Measurements from ENCODE around the gene CPLX1.

CPLX1 gene

GRCh38 chr4:821181-821591 lies 4.7 kb downstream of the CPLX1 start:
- Histone ChIP-seq H3K9me3 (peaks cover 0 to 4% (median 0%) of the 10 kb centered on the region in 3 donors), H3K27me3 (peaks cover 2 to 86% of the 10 kb centered on the region in 2 donors), H3K4me3 (no peak overlapping the region), H3K4me1 (peaks cover 0 to 15% (median 10%) of the 10 kb centered on the region in 4 donors), H3K36me3 (no peaks in the 10 kb centered on the region), H3K27ac (no peak overlapping the region)
- intact Hi-C loops (cut with DNase I; ENCODE audit: low total_unique reads) = no loop called here
- no peak for DNase-seq
- no peak for TF ChIP-seq CTCF (IDR thresholded peaks at IDR 0.05)

- Histone ChIP-seq H3K9me3 (peaks cover 0 to 4% (median 0%) of the 10 kb centered on the region in 3 donors), H3K4me3 (no peak overlapping the region), H3K4me1 (peaks cover 0 to 11% (median 6%) of the 10 kb centered on the region in 4 donors), H3K36me3 (no peaks in the 10 kb centered on the region), H3K27ac (no peak overlapping the region), H3K27me3 (peaks cover 2 to 84% of the 10 kb centered on the region in 2 donors)
- intact Hi-C loops (cut with DNase I; ENCODE audit: low total_unique reads) = no loop called here
- no peak for TF ChIP-seq CTCF (IDR thresholded peaks at IDR 0.05)
- no peak for DNase-seq
These were observed 5.4 kb downstream of the CPLX1 start for GRCh38 chr4:820230-821172.

- Histone ChIP-seq H3K27me3 (peaks cover 0 to 79% of the 10 kb centered on the region in 2 donors), H3K27ac (no peak overlapping the region), H3K4me1 (peaks cover 0 to 2% (median 0%) of the 10 kb centered on the region in 4 donors), H3K4me3 (no peak overlapping the region), H3K36me3 (no peaks in the 10 kb centered on the region), H3K9me3 (peaks cover 0 to 4% (median 0%) of the 10 kb centered on the region in 3 donors)
- DNase-seq = no peak
- no peak for TF ChIP-seq CTCF (IDR thresholded peaks at IDR 0.05)
- intact Hi-C loops (cut with DNase I; ENCODE audit: low total_unique reads) = no loop called here
These were observed 6.3 kb downstream of the CPLX1 start for GRCh38 chr4:819401-820229.

GRCh38 chr4:818106-818921 lies 7.6 kb downstream of the CPLX1 start:
- no peak overlapping the region for H3K27ac ChIP-seq
- no peak overlapping the region for H3K4me3 ChIP-seq
- H3K36me3 ChIP-seq = no peaks in the 10 kb centered on the region
- H3K9me3 ChIP-seq = peaks cover 0 to 4% (median 0%) of the 10 kb centered on the region in 3 donors
- no peaks in the 10 kb centered on the region for H3K4me1 ChIP-seq
- peaks cover 0 to 79% of the 10 kb centered on the region in 2 donors for H3K27me3 ChIP-seq
- TF ChIP-seq CTCF (IDR thresholded peaks at IDR 0.05) = no peak
- peak in 1 of 2 donors; percentile 65 for DNase-seq
- intact Hi-C loops (cut with DNase I; ENCODE audit: low total_unique reads) = no loop called here
